Hepatocyte (in vitro differentiated cells): ENCODE results near the gene FAM170B. TPM values are rescaled to one million over a fixed set of nuclear protein-coding genes. Genes with fewer than 3 reads are reported as not detected.

ENCODE experiments used
- DNase-seq: peaks from one replicate; pipeline ENCODE4 v3.0.0-alpha.2; 2016; ENCODE audit warnings: low spot score
- H2AFZ ChIP-seq: fragments of 200-600 bp; sonication (generic); 2 replicates; pipeline ENCODE4 v1.6.0; 2016; ENCODE audit warnings: antibody characterized with exemption, mild to moderate bottlenecking
- H3K27ac ChIP-seq: fragments of 200-600 bp; sonication (generic); 2 replicates; pipeline ENCODE4 v1.5.1; 2016; ENCODE audit warnings: mild to moderate bottlenecking
- H3K27me3 ChIP-seq: fragments of 200-600 bp; sonication (generic); 2 replicates; pipeline ENCODE4 v1.6.1; 2016
- H3K36me3 ChIP-seq: fragments of 200-600 bp; sonication (generic); replicated peaks from 2 replicates; pipeline ENCODE4 v1.5.1; 2016; ENCODE audit warnings: low read depth; ENCODE audit not compliant: insufficient read depth
- H3K4me1 ChIP-seq: fragments of 200-600 bp; sonication (generic); 2 replicates; pipeline ENCODE4 v1.5.1; 2016; ENCODE audit warnings: mild to moderate bottlenecking, moderate library complexity; ENCODE audit not compliant: insufficient read depth
- H3K4me2 ChIP-seq: fragments of 200-600 bp; sonication (generic); 2 replicates; pipeline ENCODE4 v1.6.0; 2016
- H3K4me3 ChIP-seq: fragments of 200-600 bp; sonication (generic); 2 replicates; pipeline ENCODE4 v1.5.1; 2016; ENCODE audit warnings: mild to moderate bottlenecking
- H3K79me2 ChIP-seq: fragments of 200-600 bp; sonication (generic); 2 replicates; pipeline ENCODE4 v1.6.0; 2017; ENCODE audit warnings: mild to moderate bottlenecking
- H3K9me2 ChIP-seq: fragments of 200-600 bp; sonication (generic); replicated peaks from 2 replicates; pipeline ENCODE4 v1.6.0; 2017; ENCODE audit warnings: mild to moderate bottlenecking; ENCODE audit not compliant: insufficient read depth
- H3K9me3 ChIP-seq: fragments of 200-600 bp; sonication (generic); 2 replicates; pipeline ENCODE4 v1.5.1; 2016; ENCODE audit warnings: low read depth, mild to moderate bottlenecking
- H4K20me1 ChIP-seq: fragments of 200-600 bp; sonication (generic); 2 replicates; pipeline ENCODE4 v1.6.0; 2016; ENCODE audit warnings: mild to moderate bottlenecking; ENCODE audit not compliant: insufficient read depth, poor library complexity, severe bottlenecking
- EZH2 ChIP-seq: fragments of 200-600 bp; sonication (generic); IDR thresholded peaks from 2 replicates; pipeline ENCODE4 v1.6.1; 2016; ENCODE audit warnings: antibody characterized with exemption, mild to moderate bottlenecking, borderline replicate concordance
- EZH2phosphoT487 ChIP-seq: fragments of 200-600 bp; sonication (generic); IDR thresholded peaks from one replicate; pipeline ENCODE4 v1.6.1; 2018; ENCODE audit warnings: antibody characterized with exemption, mild to moderate bottlenecking, low read depth, moderate library complexity; ENCODE audit not compliant: unreplicated experiment, severe bottlenecking
- WGBS: methylation state at CpG from one replicate; pipeline ENCODE4 v1.1.6; 2016; ENCODE audit warnings: low lambda C conversion rate; ENCODE audit errors: missing lambda C conversion rate; 5-methylcytosine and 5-hydroxymethylcytosine counted together
- polyA plus RNA-seq: library from polyadenylated mRNA; unstranded; fragments of >200 nt; fragmentation: Nextera tagmentation; extraction: Ambion mirVana; gene quantifications from 2 replicates; pipeline ENCODE4 v1.2.1, GENCODE V29; 2016
- total RNA-seq: library from RNA; depleted of rRNA; stranded (reverse); fragments of >200 nt; gene quantifications from 2 replicates; pipeline ENCODE4 v1.2.3, GENCODE V29; 2014
- TF ChIP-seq, protein P1 (sequence below): fragments of 200-600 bp; sonication (generic); IDR thresholded peaks from 2 replicates; pipeline ENCODE4 v1.5.1; 2016; ENCODE audit warnings: antibody characterized with exemption, mild to moderate bottlenecking; ENCODE audit not compliant: poor library complexity

FAM170B gene
- total and polyA plus RNA-seq, 2 experiments from 2014 or later: not detected

DNA sequence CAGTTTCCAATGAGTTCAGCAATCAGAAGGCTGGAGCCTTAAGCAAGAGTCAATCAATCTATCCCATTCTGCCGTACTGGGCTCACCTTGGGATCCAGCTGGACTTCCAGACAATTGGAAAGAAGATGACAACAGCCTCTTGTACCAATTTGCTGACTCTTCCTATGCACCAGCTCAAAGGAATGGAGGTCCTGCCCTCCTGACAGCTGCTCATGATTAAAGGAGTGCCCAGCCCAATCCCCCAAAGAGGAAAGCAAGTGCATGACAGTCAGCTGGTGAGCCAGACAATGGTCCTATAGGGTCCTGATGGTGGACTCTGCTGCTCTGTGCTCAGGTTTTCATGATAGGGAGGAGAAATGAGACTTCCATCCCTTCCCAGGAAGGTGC lies 43.6 kb downstream of the FAM170B start:
- DNase-seq: no peak
- no peaks in the 10 kb centered on the region for H4K20me1 ChIP-seq
- no peak overlapping the region for H2AFZ ChIP-seq
- peaks cover 7% of the 10 kb centered on the region for H3K9me3 ChIP-seq
- H3K36me3 ChIP-seq: no peaks in the 10 kb centered on the region
- no peaks in the 10 kb centered on the region for H3K4me1 ChIP-seq
- H3K9me2 ChIP-seq: no peaks in the 10 kb centered on the region
- no peaks in the 10 kb centered on the region for H3K27me3 ChIP-seq
- no peak for TF ChIP-seq EZH2phosphoT487
- TF ChIP-seq, protein P1, sequence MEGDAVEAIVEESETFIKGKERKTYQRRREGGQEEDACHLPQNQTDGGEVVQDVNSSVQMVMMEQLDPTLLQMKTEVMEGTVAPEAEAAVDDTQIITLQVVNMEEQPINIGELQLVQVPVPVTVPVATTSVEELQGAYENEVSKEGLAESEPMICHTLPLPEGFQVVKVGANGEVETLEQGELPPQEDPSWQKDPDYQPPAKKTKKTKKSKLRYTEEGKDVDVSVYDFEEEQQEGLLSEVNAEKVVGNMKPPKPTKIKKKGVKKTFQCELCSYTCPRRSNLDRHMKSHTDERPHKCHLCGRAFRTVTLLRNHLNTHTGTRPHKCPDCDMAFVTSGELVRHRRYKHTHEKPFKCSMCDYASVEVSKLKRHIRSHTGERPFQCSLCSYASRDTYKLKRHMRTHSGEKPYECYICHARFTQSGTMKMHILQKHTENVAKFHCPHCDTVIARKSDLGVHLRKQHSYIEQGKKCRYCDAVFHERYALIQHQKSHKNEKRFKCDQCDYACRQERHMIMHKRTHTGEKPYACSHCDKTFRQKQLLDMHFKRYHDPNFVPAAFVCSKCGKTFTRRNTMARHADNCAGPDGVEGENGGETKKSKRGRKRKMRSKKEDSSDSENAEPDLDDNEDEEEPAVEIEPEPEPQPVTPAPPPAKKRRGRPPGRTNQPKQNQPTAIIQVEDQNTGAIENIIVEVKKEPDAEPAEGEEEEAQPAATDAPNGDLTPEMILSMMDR: no peak
- TF ChIP-seq EZH2: no peak
- no peak overlapping the region for H3K4me2 ChIP-seq
- H3K27ac ChIP-seq: no peak overlapping the region
- H3K4me3 ChIP-seq: no peak overlapping the region
- H3K79me2 ChIP-seq: no peaks in the 10 kb centered on the region
- 96% methylated on average over 1 of the region's 1 CpG for WGBS

DNA sequence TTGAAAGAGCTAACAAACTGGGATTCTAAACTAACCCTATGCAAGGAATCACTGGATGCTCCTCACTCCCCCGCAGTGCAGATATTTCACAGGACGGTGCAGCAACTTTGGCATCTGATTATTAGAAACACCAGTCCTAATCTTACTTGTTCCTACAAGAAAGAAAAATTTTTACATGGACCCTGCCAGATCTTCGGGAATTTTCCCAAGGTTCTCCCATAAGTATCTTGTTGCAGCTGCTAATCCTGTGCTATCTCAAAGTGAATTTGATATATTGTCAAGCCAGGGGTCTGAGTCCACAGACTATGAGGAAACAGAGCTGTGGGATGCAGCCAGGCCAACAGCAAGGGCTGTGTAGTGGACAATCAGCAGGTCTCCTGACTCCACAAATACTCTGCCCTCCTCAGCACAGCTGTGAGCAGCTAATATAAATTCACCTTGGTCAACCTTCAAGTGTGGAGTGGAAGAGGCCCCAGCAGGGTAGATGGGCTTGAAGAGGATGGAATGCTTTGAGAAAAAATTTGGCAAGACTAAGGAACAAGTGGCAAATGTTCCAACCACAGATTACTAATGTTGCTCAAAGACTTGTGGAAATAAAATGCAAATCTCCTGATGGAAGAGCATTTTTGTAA lies 44.1 kb downstream of the FAM170B start:
- Histone ChIP-seq H3K27me3 (no peaks in the 10 kb centered on the region), H3K9me2 (no peaks in the 10 kb centered on the region), H3K4me1 (no peaks in the 10 kb centered on the region), H3K4me3 (no peak overlapping the region), H4K20me1 (no peaks in the 10 kb centered on the region), H3K79me2 (no peaks in the 10 kb centered on the region), H3K27ac (no peak overlapping the region), H3K4me2 (no peak overlapping the region), H3K36me3 (no peaks in the 10 kb centered on the region), H2AFZ (no peak overlapping the region), H3K9me3 (peaks cover 7% of the 10 kb centered on the region)
- 53% methylated on average over 3 of the region's 3 CpGs for WGBS
- no peak for DNase-seq
- TF ChIP-seq, protein P1: no peak
- TF ChIP-seq EZH2 (no peak), EZH2phosphoT487 (no peak)

DNA sequence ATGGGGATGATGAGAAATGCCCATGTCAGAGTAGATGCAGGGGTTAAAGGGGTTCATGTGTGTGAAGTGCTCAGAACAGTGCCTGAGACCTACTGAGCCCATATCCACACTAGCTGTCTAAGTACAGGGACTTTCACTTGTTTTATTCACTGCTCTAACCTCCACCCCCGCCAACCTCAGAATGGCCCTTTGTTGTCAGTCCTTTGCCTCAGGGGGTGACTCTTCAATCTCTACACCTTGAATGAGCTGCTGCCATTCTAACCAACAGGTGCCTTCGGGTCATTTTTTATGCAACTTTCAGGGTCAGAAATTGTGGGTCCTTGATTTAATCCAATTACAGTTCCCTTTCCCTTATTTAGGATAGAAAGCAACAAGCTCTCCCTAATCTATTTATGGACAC lies 44.7 kb downstream of the FAM170B start:
- Histone ChIP-seq H2AFZ (no peak overlapping the region), H3K9me2 (no peaks in the 10 kb centered on the region), H3K27ac (no peak overlapping the region), H3K79me2 (no peaks in the 10 kb centered on the region), H3K27me3 (no peaks in the 10 kb centered on the region), H3K4me2 (no peak overlapping the region), H3K9me3 (peaks cover 7% of the 10 kb centered on the region), H3K4me1 (no peaks in the 10 kb centered on the region), H4K20me1 (no peaks in the 10 kb centered on the region), H3K36me3 (no peaks in the 10 kb centered on the region), H3K4me3 (no peak overlapping the region)
- DNase-seq: no peak
- TF ChIP-seq, protein P1: no peak
- TF ChIP-seq EZH2phosphoT487 (no peak), EZH2 (no peak)
- WGBS: 79% methylated on average over 2 of the region's 2 CpGs
